NCI-H69 (cell line): ENCODE measurements around the gene PIGO.

Experiments used
- DNase-seq: peaks from one replicate; lab custom pipeline; 2025; lab: John Stamatoyannopoulos, UW

The PIGO gene

DNA sequence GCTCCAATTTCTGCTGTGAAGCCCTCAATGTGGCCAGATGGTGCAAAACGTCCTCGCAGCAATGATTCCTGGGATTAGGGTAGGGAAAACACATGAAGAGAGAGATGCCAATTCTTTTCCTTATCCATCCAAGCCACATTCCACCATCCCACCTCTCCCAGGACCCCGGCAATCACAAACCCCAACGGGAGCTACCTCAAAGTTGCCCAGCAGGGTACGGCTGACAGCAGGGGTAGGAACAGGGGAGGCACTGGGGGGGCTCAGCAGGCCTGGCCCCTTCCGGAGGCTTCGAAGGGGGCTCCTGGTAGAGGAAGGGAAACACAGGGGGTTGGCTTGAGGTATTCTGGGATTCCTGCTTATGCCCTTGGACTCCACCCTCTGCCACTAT lies 9.9 kb upstream of the PIGO start:
- DNase-seq, result no peak

DNA sequence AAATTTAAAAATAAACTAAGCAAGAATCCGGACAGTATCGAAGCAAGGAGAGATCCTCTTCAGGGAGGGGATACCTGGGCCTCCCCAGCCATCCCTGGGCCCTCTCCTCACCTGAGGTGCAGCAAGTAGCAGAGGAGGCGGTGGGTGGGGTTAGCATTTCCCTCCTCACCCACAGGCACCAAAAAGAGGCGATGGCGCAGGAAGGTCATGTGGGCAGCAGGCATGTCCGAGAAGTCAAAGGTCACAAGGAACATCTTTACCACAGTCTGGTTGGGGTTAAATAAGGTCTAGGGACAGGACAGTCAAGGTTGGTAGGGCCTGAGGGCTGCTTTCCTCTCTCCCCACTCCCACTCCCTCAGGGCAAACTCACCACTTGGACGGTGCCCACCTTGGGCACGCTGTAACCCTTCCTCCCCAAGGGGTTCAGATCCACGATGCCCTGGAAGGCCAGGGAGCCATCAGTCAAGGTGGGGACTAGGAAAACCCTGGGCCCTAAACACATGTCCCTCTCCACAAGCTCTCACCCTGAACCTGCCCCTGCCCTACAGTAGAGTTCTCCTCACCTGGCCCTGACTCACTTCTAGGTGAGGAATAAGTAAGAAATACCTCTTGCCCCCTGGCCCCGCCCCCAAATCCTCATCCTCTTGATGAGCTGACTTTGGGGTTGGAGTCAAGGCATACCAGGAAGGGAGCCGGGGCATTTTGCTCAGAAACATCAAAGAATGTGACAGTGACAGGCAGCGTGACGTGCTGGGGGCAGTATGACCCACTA lies 9.4 kb upstream of the PIGO start:
- DNase-seq, result no peak

DNA sequence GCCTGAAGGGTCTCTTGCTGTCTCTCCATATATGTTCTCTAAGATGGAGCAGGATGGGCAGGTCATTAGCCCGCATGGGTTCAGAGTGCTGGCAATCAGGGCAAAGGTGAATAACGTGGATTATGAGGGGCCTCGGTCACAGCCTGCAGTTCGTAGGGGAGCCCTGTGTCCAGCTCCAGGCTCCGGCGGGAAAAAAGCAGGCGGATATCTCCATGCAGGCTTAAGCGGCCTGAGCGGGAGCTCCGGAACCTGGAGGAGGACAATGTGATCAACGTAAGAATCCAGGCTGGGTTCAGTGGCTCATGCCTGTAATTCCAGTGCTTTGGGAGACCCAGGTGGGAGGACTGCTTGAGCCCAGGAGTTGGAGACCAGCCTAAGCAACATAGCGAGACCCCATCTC lies 8.7 kb upstream of the PIGO start:
- DNase-seq, result no peak

DNA sequence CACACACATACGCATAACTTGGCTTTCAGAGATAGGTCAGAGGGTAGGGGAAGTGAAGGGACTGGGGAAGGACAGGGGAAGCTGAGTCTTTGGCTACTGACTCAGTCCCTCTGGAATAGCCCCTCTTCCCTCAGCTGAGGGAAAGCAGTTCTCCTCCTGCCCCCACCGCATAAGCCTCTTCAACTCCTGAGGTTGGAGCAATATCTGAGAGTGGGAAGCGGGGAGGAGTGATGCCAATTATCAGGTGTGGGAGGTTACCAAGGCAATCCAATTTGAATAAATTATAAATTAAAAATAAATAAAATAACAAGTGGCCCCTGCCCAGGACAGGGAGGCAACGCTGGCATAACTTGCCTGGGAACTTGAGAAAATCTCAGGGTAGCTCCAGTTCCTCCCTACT lies 8.2 kb upstream of the PIGO start:
- DNase-seq, result no peak

DNA sequence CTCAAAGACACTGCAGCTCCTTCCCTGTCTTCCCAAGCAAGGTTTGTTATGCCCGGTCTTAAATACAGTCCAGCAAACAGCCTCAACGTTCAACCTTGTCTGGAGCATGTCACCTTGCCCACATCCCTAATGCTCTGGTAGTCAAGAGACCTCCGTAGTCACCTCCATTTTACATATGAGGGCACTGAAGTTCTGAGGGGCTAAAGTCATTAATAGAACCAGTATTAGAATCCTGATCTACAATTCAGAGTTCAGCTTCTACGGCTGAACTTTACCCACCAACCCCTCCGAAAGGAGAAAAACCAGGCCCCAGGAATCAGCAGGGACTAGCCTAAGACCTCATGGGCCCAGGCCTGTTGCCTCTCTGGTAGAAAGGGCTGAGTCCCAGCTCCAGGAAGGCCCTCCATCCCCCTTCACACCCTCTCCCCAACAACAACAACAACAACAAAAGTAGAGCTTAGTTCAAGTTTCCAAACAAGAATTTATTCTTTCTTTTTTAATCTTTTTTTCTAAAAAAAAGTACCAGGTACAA lies 7.3 kb upstream of the PIGO start:
- DNase-seq, result no peak

DNA sequence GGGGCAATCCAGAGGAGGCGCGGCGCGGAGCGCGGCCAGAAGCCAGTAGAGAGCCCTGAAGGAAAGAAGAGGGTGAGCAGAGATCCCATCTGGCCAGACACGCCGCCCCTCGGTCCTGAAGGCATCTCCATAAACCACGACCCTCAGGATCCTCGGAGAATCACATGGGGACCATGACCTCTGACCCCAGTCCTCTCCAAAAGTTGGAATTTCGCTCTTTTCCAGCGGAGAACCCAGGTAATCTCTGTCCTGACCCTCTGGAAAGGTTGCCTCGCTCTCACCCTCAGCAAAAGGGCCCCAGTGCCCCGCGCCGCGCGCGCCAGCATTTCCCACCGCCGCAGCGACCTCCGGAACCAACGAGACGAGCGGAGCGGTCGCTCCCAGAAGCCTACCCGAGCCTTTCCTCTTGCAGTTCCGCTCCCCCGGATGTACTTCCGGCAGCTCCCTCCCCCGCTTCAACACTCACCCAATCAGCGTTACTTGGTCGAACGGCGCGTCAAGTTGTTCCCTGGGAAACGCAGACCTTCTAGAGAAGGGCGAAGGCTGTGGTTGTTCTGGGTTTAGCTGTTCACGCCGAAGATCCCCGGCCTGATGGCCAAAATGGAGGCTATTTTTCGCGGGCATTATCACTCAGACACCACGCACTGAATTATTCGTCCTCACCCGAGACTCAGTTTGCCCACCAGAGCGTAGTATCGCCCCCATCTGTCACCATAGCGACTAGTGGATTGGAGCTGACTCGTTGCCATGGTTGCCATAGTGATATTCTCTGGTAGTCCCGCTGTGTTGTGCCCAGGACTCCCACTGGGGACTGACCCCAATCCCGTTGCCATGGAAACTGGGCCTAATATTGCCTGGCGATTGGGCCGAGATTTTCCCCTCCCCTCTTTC lies 6.6 kb upstream of the PIGO start, which contains the start of gene STOML2:
Gene STOML2 (minus strand): TSS at position 363 of the 891 bp plus-strand sequence. CDS start 37 bp downstream, at position 326.
- peak; percentile 99 for DNase-seq

DNA sequence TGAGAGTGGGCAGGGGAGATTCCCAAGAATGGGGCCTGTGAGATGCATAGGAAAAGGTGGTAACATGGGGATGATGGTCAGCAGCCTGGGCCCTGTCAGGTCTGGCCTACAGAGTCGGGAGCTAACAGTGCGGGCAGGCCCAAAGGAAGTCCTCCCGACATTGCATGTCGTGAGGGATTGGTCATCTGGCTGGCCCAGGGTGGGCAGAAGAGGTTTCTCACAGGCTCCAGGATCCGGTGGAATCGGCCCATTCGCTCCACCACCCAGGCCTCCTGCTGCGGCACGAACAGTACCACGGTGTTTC lies 6.0 kb upstream of the PIGO start:
- no peak for DNase-seq

DNA sequence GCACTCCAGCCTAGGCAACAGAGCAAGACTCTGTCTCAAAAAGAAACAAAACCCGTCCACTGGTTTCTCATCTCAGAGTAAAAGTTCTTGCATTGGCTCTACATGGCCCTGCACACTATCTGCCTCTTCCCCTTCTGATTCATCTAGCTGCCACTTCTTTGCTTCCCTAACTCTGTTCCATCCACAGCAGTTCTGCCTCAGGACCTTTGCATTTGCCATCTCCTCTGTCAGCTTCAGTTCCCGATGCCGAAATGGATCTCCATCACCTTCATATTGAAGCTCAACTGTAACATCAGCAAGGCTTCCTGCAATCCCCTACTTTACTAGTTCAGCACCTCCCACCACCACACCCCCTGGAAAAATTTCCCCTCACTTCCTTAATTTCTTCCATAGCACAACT lies 1.2 kb upstream of the PIGO start:
- DNase-seq, result no peak

DNA sequence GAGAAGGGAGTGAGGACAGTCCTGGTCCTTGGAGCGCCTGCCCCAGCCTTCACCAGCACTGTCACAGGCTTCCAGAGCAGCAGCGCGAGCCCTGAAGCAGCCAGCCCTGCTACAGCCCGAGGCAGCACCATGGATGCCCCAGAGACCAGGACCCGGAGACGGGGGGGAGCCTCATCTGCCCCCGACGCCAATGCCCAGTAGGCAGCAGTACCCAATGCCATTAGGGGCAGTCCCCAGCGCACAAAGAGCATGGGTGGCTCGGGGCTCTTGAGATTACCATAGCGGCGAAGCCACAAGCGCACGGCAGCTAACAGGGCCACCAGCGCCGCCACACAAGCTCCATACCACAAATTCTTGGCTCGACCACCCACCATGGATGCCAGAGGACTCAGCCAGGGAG lies 4.9 kb downstream of the PIGO start:
- no peak for DNase-seq

DNA sequence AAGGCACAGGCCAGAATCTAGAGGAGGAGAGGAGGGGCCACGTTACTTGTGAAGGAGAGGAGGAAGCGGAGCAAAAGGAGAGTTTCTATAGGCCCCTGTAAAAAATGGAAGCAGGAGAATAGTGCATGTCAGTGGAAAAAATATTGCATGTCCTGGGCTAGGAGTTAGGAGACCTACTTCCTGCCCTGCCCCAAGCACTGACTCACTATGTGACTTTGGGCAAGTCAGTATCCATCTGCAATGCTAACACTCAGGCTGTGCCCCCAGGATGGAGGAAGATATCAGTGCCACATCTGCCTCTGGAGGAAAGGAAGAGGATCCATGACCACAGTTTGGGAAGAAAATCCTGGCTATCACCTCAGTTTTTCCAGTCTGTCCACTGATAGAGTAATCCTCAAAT lies 7.0 kb downstream of the PIGO start:
- DNase-seq, result no peak

DNA sequence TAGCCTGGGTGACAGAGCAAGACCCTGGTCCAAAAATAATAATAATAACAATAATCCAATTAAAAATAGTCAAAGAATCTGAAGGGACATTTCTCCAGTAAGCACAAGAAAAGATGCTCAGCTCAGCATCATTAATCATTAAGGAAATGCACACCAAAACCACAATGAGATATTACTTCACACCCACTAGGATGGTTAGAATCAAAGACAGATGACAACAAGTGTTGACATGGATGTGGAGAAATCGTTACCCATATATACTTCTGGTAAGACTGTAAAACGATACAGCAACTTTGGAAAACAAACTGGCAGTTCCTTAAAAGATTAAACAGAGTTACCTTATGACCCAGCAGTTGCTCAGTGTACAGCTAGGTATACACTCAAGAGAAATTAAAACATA lies 11.3 kb downstream of the PIGO start:
- DNase-seq, result no peak

DNA sequence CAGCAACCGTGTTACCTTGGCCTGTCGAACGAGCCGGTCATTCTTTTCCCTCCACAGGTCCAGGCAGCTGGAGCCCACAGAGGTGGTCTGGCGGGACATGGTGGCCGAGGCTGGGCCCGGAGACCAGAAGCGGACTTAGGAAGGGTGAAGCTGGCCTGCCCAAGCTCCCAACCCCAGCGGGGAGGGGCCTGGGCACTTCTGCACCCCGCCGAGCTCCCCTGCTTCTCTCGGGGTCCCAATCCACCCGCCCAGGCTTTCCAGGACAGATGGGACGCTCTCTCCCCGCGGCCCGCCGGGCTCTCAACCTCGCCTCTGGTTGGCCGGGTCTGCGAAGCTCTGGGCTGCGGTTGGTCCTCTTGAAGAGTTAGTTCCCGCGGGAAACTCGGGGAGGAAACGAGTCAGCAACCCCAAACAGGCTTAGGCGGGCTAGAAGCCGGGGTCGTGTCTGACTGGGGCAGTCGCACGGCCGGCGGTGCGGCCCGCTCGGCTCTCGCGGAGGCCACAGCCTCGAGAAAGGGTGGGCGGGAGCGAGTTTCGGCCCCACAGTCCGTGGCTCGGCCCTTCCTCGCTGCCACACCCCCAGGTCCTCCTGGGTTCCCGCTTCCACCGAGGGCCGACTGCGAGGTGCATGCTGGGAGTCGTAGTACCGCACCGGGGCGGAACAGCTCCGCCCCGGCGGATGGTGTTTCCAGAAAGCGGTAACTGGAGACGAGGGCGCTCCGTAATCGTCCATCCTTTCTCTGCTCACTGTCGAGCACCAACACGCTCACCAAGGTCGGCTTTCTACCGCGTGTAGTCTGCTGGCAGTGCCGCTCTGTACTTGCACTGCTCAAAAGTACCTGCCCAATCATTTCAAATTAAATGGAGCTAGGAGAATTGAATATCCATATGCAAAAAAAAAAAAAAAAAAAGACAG lies 16.7 kb downstream of the PIGO start, which contains the start of gene FANCG:
Gene FANCG (minus strand): TSS at position 517 of the 916 bp plus-strand sequence. CDS start 418 bp downstream, at position 99.
- peak; percentile 97 for DNase-seq

DNA sequence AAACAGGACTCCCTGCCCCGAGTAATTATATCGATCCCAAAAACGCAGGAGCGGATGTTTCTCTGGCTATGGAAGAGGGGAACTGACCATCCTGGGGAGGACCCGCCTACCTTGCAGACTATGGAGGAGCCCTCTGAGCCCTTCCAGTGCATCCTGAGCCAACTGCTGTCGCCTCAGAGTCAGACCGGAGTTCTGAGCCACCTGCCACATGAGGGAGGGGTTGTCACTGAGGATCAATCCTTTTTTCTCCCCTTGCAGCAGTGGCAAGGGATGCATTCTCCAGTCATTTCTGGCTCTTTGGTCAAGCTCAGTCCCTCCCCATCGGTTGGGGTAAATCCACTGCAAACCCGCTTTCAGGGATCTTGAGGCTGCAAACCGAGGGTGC lies 17.4 kb downstream of the PIGO start:
- peak; percentile 53 for DNase-seq

DNA sequence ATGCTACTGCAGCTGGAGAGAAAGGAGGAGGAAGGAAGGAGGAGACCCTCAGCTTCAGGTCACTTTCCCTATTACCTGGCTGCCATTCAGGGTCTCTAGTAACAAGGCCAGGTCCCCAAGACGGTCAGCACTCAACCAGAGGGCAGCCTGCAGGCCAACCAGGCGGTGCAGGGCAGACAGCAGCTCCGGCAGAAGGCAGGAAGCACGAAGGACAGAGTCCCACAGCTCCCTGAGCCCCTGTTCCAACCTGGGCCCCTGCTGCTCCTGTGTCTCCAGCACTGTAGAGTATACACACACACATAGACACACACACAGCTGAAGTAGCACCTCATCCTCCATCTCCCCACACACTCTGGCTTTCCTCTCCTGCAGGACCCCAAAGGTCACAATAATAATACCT lies 18.3 kb downstream of the PIGO start:
- DNase-seq, result no peak

DNA sequence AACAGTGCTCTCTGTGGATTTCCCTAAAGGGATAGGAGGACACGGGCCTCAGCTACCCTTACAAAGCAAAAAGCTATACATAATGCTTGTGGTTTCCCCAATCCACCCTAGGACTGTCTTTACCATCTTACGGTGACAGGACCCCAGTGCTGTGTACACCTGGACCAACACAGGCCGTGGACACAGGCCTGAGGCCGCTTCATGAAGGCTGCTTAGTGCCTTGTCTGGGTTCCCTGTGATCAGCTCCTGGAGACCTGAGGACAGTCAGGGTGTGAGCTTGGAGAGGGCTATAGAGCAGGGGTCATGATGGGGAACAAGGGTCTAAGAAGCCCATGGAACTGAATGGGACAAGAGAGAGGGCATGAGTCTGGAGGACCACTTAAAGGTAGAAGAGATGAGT lies 19.5 kb downstream of the PIGO start:
- no peak for DNase-seq

DNA sequence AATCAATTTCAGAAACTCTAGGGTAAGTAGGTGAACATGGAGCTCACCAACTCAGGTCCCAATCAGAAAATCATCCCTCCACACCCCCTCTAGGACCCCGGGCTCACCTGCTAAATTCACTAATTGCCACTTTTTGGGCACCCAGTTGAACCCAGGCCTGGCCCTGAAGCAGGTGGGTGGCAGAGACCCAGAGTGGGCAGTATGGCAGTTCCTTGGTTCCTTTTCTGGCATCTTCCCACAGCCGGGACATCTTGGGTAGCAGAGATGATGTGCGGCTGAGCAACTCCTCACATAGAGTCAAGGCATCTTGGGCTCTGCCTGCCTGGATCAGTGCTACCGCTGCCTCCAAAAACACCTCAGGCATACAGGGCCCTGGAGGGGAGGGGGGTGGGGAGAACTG lies 21.0 kb downstream of the PIGO start:
- no peak for DNase-seq

DNA sequence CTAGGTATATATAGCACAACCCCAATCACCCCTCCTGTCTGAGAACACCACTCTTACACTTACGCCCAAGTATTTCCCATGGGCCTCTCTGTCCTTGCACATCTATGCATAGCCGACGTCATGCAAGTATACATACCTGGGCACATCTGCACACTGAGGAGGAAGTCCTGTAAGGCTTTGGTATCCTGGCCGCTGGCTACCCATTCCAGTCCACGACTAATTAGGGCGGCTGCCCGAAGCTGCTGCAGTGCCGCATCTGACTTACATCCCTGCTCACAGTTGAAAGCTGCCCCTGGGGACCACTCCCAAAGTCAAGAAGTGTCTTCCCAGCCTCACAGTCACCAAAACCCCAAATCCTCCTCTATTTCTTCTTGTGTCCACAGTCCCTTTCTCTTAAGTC lies 21.6 kb downstream of the PIGO start:
- DNase-seq, result no peak

DNA sequence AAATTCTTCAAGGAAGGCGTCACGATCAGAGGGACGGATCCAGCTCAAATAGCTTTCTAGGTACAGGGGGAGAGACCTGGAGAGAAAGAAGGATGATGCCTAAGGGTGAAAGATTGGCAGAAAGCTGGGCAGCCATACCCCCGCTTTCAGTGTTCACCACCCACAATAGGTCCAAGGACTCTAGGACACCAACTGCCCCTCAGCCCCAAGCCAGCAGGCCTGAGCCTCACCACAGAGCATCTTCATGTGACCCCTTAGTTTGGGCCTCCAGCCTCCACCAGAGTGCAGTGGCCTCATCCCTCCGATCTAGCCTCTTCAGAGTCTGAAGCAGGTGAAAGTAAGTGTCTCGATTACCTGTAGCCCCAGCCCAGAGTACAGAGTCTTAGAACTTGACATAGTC lies 22.2 kb downstream of the PIGO start:
- no peak for DNase-seq

DNA sequence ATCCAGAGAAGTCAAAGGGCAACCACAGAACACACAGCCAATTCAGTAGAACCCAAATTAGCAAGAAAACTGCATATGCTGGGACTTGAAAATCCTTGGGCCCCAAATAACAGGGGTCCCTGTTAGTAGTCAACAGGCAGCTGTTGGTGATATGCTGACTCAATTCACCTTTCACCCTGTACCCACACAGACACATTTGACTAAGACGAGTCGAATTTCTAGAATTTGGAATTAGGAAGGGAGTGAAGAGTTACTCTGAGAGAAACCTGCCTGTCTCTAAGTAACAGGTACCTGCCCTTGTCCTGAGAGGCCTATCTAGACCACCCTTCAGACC lies 23.1 kb downstream of the PIGO start:
- DNase-seq, result no peak

DNA sequence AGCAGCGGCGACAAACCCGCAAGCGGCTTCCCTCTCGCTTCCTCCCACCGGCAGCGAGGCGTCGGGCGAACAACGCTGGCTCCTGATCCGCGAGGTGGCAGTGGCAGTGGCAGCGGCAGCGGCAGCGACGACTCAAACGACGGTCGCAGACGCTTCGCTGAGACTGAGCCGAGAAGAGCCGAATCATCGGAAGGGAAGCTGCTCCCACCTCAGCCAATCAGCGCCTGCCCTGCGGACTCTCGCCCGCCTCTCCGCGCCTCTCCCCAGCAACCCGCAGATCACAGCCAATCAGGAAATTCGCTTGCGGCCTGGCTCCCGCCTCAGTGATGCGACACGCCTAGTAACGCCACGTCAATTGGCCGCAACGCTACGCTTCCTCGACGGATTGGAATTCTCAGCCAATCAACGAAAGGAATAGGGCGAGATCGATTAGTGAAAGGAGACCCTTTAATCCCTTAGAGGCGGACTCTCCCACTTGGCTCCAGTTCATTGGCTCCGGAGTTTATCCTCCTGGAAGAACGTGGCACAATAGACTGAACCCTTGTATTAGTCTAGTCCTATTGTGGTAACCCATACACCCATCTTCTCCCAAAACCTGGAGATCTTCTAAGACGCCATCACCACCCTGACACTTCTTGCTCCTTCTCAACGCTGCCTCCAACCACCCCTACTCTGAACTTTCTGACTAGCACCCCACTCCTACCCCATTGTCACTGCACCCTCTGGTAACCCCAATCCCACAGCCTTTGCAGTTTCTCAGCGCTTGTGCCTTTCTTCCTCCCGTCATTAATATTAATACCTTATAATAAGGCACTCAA lies 23.7 kb downstream of the PIGO start, which contains the start of gene VCP:
Gene VCP (minus strand): TSS at position 165 of the 818 bp plus-strand sequence. CDS start 272 bp downstream, outside the sequence.
- peak; percentile 99 for DNase-seq

DNA sequence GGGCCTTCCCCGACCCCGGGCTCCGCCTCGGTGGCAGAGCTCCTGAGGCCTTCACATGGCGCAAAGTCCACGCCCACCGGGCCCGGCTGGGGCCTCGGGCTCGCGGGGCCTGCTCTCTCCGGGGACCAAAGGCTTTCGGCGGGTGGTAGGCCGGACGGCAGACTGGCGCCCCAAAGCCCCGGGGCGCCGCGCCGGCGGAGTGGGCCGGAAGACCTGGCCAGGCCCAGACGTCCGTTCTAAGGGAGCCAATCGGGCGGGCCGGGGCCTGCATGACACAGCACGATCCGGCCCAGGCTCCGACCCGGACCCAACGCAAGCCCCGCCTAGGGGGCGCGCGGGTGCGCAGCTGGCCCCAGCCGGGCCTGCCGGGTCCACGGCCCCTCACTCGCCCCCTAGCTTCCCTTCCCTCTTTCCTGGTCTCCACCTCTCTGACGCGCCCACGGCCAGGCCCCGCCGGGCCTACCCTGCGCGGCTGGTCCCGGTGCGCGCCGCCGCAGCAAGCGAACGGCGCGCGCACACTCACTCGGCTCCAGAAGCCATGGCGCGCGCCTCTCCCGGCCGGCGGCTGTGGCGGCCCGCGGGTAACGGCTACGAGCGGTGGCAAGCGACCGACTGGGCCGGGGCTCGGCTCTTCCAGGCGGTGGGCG lies 24.5 kb downstream of the PIGO start:
- peak; percentile 91 for DNase-seq
